Spleen (tissue), 7 donors: ENCODE results near the gene CELF3.

Experiments used
- CTCF ChIP-seq, 11 experiments: fragments of 200-600 bp in 7 of 11; fragments of 450-650 bp in 4 of 11; sonication (generic) in 4 of 11; IDR thresholded peaks in 8 of 11; conservative IDR thresholded peaks in 3 of 11; 1 replicate in 7 of 11; 2 replicates in 4 of 11; pipeline versions ENCODE4 v1.4.0 to v1.8.0; 2016 to 2021; ENCODE audit warnings: antibody characterized with exemption in 11 of 11, inconsistent platforms in 4 of 11, mild to moderate bottlenecking in 1 of 11
- POLR2A ChIP-seq, 3 donors: fragments of 450-650 bp; IDR thresholded peaks; one replicate each; pipeline ENCODE4 v1.5.1; 2017; ENCODE audit warnings: antibody characterized with exemption in 3 of 3, mild to moderate bottlenecking in 1 of 3
- POLR2AphosphoS5 ChIP-seq, 3 donors: sonication (generic); formaldehyde crosslinking; IDR thresholded peaks; one replicate each; pipeline ENCODE4 v1.5.1; 2017; ENCODE audit warnings: antibody characterized with exemption in 3 of 3
- donor health status: DM: no; HTN: no; CAD: no; lungs with moderate emphysema.
- donor health status: DM: no; HTN: no; CAD: no.
- donor health status: DM: no; HTN: no; CAD: no.

- TF ChIP-seq CTCF (IDR thresholded peaks at IDR 0.05 in 8 of 11, conservative IDR thresholded peaks at IDR 0.05 in 3 of 11) (no peak), POLR2A (IDR thresholded peaks at IDR 0.05) (no peak), POLR2AphosphoS5 (IDR thresholded peaks at IDR 0.05) (no peak)
Observed at GRCh38 chr1:151702936-151703335, 13.7 kb downstream of the CELF3 start.
